WTC11 (cell line): ENCODE data around the gene SLC9C1. TPM values are rescaled to one million over a fixed set of nuclear protein-coding genes. Genes with fewer than 3 reads are reported as not detected.
"Not testable (repeated sequence)": the region's sequence is repeated elsewhere in the genome, so short reads cannot be mapped to it uniquely, and the experiment has no call there.

Experiments
- ATAC-seq: fragments of 200-7000 bp; cut with Tn5 transposase; 2 replicates; pipeline ENCODE4 v1.10.0; 2021; ENCODE audit warnings: mild to moderate bottlenecking, moderate library complexity
- CTCF ChIA-PET: fragments of 300-600 bp; sonication (Branson Sonifier 250); formaldehyde crosslinking; loops from one replicate; lab custom pipeline; 2021; ENCODE audit warnings: antibody characterized with exemption; lab: Charles Lee
- POLR2A ChIA-PET: fragments of 350-600 bp; sonication (Branson Sonifier 250); formaldehyde crosslinking; loops from one replicate; lab custom pipeline; 2021; ENCODE audit warnings: antibody characterized with exemption; lab: Charles Lee
- DNase-seq: peaks from one replicate; pipeline ENCODE4 v3.0.0; 2021; ENCODE audit warnings: low spot score
- H3K27ac Mint-ChIP-seq: 2 replicates; pipeline ENCODE4 v1.8.0; 2021; ENCODE audit warnings: mixed read lengths
- H3K27me3 Mint-ChIP-seq: 2 replicates; pipeline ENCODE4 v1.8.0; 2021; ENCODE audit warnings: low read depth, mild to moderate bottlenecking, moderate library complexity, mixed read lengths
- H3K36me3 Mint-ChIP-seq: 2 replicates; pipeline ENCODE4 v1.8.0; 2021; ENCODE audit warnings: mixed read lengths
- H3K4me1 Mint-ChIP-seq: 2 replicates; pipeline ENCODE4 v1.8.0; 2022; ENCODE audit warnings: mixed read lengths
- H3K4me3 Mint-ChIP-seq: 2 replicates; pipeline ENCODE4 v1.8.0; 2021; ENCODE audit warnings: mild to moderate bottlenecking, moderate library complexity, mixed read lengths
- H3K9me3 Mint-ChIP-seq: 2 replicates; pipeline ENCODE4 v1.8.0; 2021; ENCODE audit warnings: mixed read lengths
- AR ChIP-seq: fragments of 250-450 bp; sonication (Bioruptor Pico); IDR thresholded peaks from 2 replicates; pipeline ENCODE4 v1.9.0; 2021; ENCODE audit warnings: mild to moderate bottlenecking
- ATF3 ChIP-seq: sonication (generic); formaldehyde crosslinking; conservative IDR thresholded peaks from 2 replicates; pipeline ENCODE4 v1.8.1; 2022; ENCODE audit warnings: mild to moderate bottlenecking, missing genetic modification reagents
- CREB1 ChIP-seq: sonication (generic); formaldehyde crosslinking; IDR thresholded peaks from 2 replicates; pipeline ENCODE4 v1.8.0; 2023; ENCODE audit warnings: mild to moderate bottlenecking, missing genetic modification reagents
- CTCF ChIP-seq: fragments of 200-600 bp; IDR thresholded peaks from 2 replicates; pipeline ENCODE4 v1.8.0; 2022; ENCODE audit warnings: antibody characterized with exemption
- E2F1 ChIP-seq: sonication (generic); formaldehyde crosslinking; IDR thresholded peaks from 2 replicates; pipeline ENCODE4 v1.8.0; 2022; ENCODE audit warnings: mild to moderate bottlenecking, missing genetic modification reagents
- E2F5 ChIP-seq: sonication (generic); formaldehyde crosslinking; IDR thresholded peaks from 2 replicates; pipeline ENCODE4 v1.8.1; 2022; ENCODE audit warnings: mild to moderate bottlenecking, moderate library complexity, missing genetic modification reagents
- ERG ChIP-seq: fragments of 250-450 bp; sonication (Bioruptor Pico); IDR thresholded peaks from 2 replicates; pipeline ENCODE4 v1.8.0; 2021; ENCODE audit warnings: mild to moderate bottlenecking
- FOXP4 ChIP-seq: sonication (generic); formaldehyde crosslinking; IDR thresholded peaks from 2 replicates; pipeline ENCODE4 v1.8.0; 2022; ENCODE audit warnings: mild to moderate bottlenecking, missing genetic modification reagents
- GTF2I ChIP-seq: fragments of 250-450 bp; sonication (Bioruptor Pico); conservative IDR thresholded peaks from 2 replicates; pipeline ENCODE4 v1.4.0; 2021; ENCODE audit warnings: mild to moderate bottlenecking
- PRRX2 ChIP-seq: fragments of 250-450 bp; sonication (Bioruptor Pico); IDR thresholded peaks from 2 replicates; pipeline ENCODE4 v1.8.0; 2021; ENCODE audit warnings: mild to moderate bottlenecking
- SMAD3 ChIP-seq: sonication (generic); formaldehyde crosslinking; IDR thresholded peaks from 2 replicates; pipeline ENCODE4 v1.8.0; 2022; ENCODE audit warnings: missing genetic modification reagents, mild to moderate bottlenecking, borderline replicate concordance
- SMAD4 ChIP-seq: sonication (generic); formaldehyde crosslinking; IDR thresholded peaks from 2 replicates; pipeline ENCODE4 v1.8.0; 2022; ENCODE audit warnings: mild to moderate bottlenecking, missing genetic modification reagents
- SOX15 ChIP-seq: fragments of 250-450 bp; sonication (Bioruptor Pico); IDR thresholded peaks from 2 replicates; pipeline ENCODE4 v1.9.0; 2021; ENCODE audit warnings: mild to moderate bottlenecking
- SP1 ChIP-seq: sonication (generic); formaldehyde crosslinking; conservative IDR thresholded peaks from 2 replicates; pipeline ENCODE4 v1.8.1; 2022; ENCODE audit warnings: missing genetic modification reagents
- TEAD4 ChIP-seq: sonication (generic); formaldehyde crosslinking; IDR thresholded peaks from 2 replicates; pipeline ENCODE4 v1.8.0; 2022; ENCODE audit warnings: mild to moderate bottlenecking, missing genetic modification reagents
- ZNF317 ChIP-seq: sonication (generic); formaldehyde crosslinking; IDR thresholded peaks from 2 replicates; pipeline ENCODE4 v1.8.1; 2023; ENCODE audit warnings: low read depth, mild to moderate bottlenecking, moderate library complexity, missing genetic modification reagents, borderline replicate concordance
- ZNF416 ChIP-seq: fragments of 250-450 bp; sonication (Bioruptor Pico); IDR thresholded peaks from 2 replicates; pipeline ENCODE4 v1.9.0; 2021; ENCODE audit warnings: mild to moderate bottlenecking, inconsistent platforms
- total RNA-seq: library from RNA; stranded (reverse); gene quantifications from 3 replicates; pipeline ENCODE4 v1.2.3, GENCODE V29; 2021

SLC9C1 gene
- total RNA-seq, 1 experiment from 2014 or later: 3.5 TPM

GRCh38 chr3:112187300-112187699, 106.7 kb downstream of the SLC9C1 start (continued):
- TF ChIP-seq E2F1 (CRISPR knock-in tag): no peak
- TF ChIP-seq ERG: no peak
- no peak for TF ChIP-seq ZNF416 (CRISPR knock-in tag)
- TF ChIP-seq SMAD3 (CRISPR knock-in tag): no peak
- TF ChIP-seq, all 79 proteins: peak for 0

- DNase-seq (peak; percentile 61), ATAC-seq (peak; percentile 97)
- Mint-ChIP-seq H3K4me3 (peak overlapping the region; percentile 58), H3K36me3 (peaks cover 11% of the 10 kb centered on the region), H3K9me3 (peaks cover 13% of the 10 kb centered on the region)
- POLR2A ChIA-PET: interaction anchor here (0.7 kb wide), 1 partner anchor 10 kb away, joined by 3 read pairs; no protein-coding TSS in a partner anchor
- CTCF ChIA-PET: interaction anchor here (1.0 kb wide), 2 partner anchors 74 to 252 kb away, joined by 3 to 5 read pairs; no protein-coding TSS in a partner anchor
- not testable (repeated sequence) for H3K27me3 Mint-ChIP-seq, H3K4me1 Mint-ChIP-seq, H3K27ac Mint-ChIP-seq
Measured at GRCh38 chr3:112185423-112186035, 108.5 kb downstream of the SLC9C1 start.

GRCh38 chr3:112175646-112176045, 118.4 kb downstream of the SLC9C1 start:
- Mint-ChIP-seq H3K4me1 (no peaks in the 10 kb centered on the region), H3K9me3 (peaks cover 14% of the 10 kb centered on the region), H3K27me3 (no peaks in the 10 kb centered on the region), H3K27ac (no peak overlapping the region), H3K36me3 (no peaks in the 10 kb centered on the region), H3K4me3 (no peak overlapping the region)
- ATAC-seq (no peak), DNase-seq (no peak)
- ChIA-PET POLR2A (interaction anchor here (0.8 kb wide), 1 partner anchor 10 kb away, joined by 3 read pairs; no protein-coding TSS in a partner anchor), CTCF (interaction anchor here (1.7 kb wide), 1 partner anchor 64 kb away, joined by 7 read pairs; no protein-coding TSS in a partner anchor)
- TF ChIP-seq ERG (no peak), SOX15 (CRISPR knock-in tag) (no peak), E2F5 (CRISPR knock-in tag) (no peak), SMAD4 (no peak), PRRX2 (no peak), CREB1 (CRISPR knock-in tag) (no peak), ZNF317 (no peak), GTF2I (CRISPR knock-in tag) (no peak), TEAD4 (CRISPR knock-in tag) (no peak), ATF3 (CRISPR knock-in tag) (no peak), SP1 (no peak), AR (CRISPR knock-in tag) (no peak), FOXP4 (no peak), CTCF (no peak)
